Measurements from ENCODE around the gene LILRB2.
A peak's percentile ranks its signal among the peaks of the same experiment; 100 is the strongest.
"Not testable (repeated sequence)": the region's sequence is repeated elsewhere in the genome, so short reads cannot be mapped to it uniquely, and the experiment has no call there.

Gene LILRB2

DNA sequence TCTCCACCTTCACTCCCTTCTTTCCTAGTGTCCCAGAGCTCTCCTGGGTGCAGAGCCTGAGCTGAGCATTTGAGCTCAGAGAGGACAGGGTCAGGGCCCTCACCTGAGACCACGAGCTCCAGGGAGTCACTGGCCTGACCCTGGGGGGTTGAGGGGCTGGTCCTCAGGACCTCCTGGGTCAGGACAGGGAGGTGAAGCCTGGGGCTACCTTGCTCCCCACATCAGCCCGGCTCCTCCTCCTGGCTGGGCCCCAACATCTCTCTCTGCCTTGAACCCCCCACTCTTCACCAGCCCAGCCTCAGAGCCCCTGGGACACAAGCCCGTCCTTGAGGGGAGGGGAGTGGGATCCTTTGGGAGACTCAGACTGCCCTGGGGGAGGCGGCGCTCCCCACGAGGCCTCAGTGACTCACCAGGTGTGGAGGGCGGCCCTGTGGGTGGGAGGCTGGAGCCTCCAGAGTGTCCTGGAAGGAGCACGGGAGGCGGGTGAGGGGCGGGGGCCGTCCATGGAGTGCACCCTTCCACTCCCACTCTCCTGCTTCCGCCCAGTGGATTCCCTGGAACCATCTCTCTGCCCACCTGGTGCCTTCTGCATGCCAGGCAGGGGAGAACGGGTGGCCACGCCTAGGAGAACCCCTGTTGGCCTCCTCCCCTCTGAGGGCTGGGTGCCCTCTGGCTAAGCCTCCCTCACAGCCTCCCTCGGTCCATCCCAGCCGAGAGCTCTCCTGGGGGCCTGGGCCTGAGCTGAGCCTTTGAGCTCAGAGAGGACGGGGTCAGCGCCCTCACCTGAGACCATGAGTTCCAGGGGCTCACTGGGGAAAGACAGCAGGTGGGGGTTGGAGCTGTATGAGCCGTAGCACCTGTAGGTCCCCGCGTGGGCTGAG, 41.2 kb downstream of the LILRB2 start:
- not testable (repeated sequence) for DNase-seq

DNA sequence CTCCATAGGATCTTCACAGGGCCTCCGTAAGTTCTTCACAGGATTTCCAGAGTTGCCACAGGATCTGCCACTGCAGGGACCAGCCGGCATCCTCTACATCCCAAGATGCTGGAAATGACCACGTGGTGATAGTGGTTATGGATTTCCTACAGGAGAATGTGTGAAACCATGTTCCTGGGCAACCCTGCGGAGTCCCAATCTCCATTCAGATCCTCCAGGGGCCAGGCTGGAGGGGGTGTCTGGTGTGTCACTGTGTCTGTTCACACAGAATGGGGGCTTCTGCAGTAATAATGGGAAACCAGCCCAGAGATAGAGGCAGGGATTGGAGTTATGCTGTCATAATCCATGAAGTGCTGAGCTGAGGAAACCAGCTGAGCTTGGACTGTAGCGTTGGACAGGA, 47.0 kb downstream of the LILRB2 start:
- DNase-seq, result no peak

DNA sequence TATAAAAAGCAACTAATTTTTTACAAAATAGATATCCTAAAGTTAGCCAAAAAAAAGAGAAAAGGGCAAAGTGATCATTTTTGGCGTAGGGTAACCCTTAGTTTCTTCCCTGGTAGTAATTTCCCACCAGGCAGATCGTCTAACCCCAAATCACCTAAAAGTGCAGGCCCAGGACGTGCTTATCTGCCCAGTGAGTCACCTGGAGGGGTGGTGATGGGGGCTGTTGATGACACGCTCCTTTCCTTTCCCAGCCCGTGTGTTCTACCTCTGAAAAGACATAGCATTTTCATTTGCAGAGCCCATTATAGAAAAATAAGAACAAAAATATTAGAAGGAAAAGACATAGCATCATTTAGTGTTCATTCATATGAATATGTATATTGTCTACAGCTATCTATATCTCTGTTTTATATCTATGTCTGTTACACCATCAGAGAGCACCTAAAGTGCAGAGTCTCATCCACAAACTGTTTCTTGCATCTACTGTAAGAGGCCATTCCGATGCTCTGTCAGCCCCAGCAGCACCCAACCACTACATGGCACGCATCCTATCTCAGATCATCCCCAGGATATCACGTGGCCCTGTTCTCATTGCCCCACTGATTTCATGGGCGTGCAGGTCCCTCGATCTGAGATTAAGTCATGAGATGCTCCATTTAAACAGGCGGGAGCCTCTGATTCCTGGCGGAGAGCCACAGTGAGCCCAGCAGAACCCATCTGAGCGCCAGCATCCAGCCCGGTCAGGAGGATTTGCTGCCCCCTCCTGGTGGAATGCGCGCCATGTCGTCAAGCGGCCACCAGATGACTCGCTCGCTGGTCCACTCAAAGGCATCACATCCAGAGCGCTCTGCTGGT, 49.6 kb downstream of the LILRB2 start:
- peak; percentile 49 for DNase-seq

DNA sequence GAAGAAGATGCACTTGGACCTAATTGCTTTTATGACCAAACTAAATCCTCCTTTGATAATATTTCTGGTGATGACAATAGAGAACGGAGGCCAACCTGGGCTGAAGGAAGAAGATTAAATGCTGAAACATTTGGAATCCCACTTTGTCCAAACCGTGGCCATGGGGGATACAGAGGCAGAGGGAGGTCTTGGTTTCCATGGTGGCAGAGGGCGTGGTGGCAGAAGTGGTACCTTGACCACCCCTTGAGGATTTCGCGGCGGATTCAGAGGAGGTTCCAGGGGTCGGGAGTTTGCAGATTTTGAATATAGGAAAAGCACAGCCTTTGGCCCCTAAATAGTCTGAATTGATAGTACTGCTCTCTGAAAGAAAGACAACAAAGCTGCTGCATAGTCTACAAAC, 50.9 kb downstream of the LILRB2 start:
- no peak for DNase-seq

DNA sequence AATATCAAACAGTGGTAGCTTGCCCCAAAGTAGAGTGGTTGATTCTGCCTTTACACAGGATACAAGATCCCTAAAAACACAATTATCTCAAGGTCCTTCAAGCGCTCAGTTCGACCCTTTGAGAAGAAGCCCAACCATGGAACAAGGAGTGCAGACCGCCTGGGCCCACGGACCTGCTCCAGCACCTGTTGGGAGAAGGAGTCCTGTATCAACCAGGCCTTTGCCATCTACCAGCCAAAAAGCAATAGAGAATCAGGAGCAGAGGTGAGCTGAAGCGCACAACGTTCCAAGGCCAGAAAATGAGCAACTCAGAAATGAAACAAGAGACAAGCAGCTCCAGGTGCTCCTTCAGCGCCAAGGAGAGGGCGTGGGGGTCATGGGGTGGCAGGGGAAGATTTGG, 51.8 kb downstream of the LILRB2 start:
- DNase-seq, result no peak

DNA sequence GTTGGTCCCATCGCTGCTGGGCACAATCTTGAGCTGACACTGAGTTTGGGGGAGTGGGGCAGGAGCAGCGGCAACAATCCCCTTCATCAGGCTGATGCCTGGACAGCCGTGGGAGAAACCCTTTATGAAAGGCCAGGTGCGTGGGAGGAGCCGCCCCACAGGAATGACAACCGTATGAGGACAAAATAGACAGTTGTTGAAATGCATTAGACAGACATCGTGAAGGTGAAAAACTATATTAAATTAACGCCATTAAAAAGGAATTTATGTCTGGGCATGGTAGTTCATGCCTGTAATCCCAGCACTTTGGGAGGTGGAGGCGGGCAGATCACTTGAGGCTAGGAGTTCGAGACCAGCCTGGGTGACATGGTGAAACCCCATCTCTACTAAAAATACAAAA, 56.3 kb downstream of the LILRB2 start:
- DNase-seq, result not testable (repeated sequence)

DNA sequence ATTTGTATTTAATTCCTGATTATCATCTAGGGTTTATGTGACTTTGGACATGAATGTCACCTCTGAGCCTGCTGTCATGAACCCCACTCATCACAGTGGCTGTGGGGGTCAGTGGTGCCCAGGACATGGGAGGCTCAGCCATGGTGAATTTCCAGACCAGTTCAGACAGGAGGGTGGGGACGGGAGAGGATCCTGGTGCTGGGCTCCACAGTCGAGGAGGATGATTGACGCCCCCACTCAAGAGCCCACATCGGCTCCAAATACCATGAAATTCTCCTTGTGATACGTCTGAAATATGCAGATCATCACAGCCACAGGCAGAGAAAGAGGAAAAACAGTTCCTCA, 57.0 kb downstream of the LILRB2 start:
- not testable (repeated sequence) for DNase-seq
